HepG2 (cell line): ENCODE results near the gene GPR119. TPM values are rescaled to one million over a fixed set of nuclear protein-coding genes. Genes with fewer than 3 reads are reported as not detected.

Experiments used
- CTCF ChIP-seq: sonication (generic); formaldehyde crosslinking; IDR thresholded peaks from 2 replicates; pipeline ENCODE4 v1.5.0; 2020; ENCODE audit warnings: mild to moderate bottlenecking, missing genetic modification reagents, moderate library complexity
- GLMP ChIP-seq: sonication (generic); formaldehyde crosslinking; IDR thresholded peaks from 2 replicates; pipeline ENCODE4 v1.9.0; 2021; ENCODE audit warnings: missing genetic modification reagents, mild to moderate bottlenecking, borderline replicate concordance
- GZF1 ChIP-seq: sonication (generic); formaldehyde crosslinking; IDR thresholded peaks from 2 replicates; pipeline ENCODE4 v1.5.1; 2020; ENCODE audit warnings: mild to moderate bottlenecking, missing genetic modification reagents
- HOXA3 ChIP-seq: sonication (generic); formaldehyde crosslinking; IDR thresholded peaks from 2 replicates; pipeline ENCODE4 v1.5.0; 2020; ENCODE audit warnings: missing genetic modification reagents
- IRX3 ChIP-seq: sonication (generic); formaldehyde crosslinking; IDR thresholded peaks from 2 replicates; pipeline ENCODE4 v1.8.1; 2023; ENCODE audit warnings: mild to moderate bottlenecking, low read depth, missing genetic modification reagents, borderline replicate concordance
- LCORL ChIP-seq, 2 experiments: fragments of 450-650 bp in 1 of 2; sonication (generic) in 1 of 2; formaldehyde crosslinking in 1 of 2; IDR thresholded peaks; 2 replicates each; pipeline versions ENCODE4 v1.5.0 to v1.6.1; 2017 to 2020; ENCODE audit warnings: antibody characterized with exemption in 1 of 2, missing genetic modification reagents in 1 of 2
- MXI1 ChIP-seq: IDR thresholded peaks from 3 replicates; pipeline ENCODE4 v1.6.1; 2012; ENCODE audit warnings: low read depth, low read length, inconsistent platforms, borderline replicate concordance
- NFE2 ChIP-seq: sonication (generic); formaldehyde crosslinking; IDR thresholded peaks from 2 replicates; pipeline ENCODE4 v1.4.0; 2020; ENCODE audit warnings: missing genetic modification reagents
- SIN3B ChIP-seq: fragments of 150-350 bp; IDR thresholded peaks from 2 replicates; pipeline ENCODE4 v1.6.1; 2014; ENCODE audit warnings: low read length
- SNAI1 ChIP-seq: sonication (generic); formaldehyde crosslinking; IDR thresholded peaks from 2 replicates; pipeline ENCODE4 v1.5.0; 2020; ENCODE audit warnings: mild to moderate bottlenecking, missing genetic modification reagents, borderline replicate concordance
- TIGD3 ChIP-seq: sonication (generic); formaldehyde crosslinking; IDR thresholded peaks from 2 replicates; pipeline ENCODE4 v1.5.1; 2020; ENCODE audit warnings: mild to moderate bottlenecking, missing genetic modification reagents, borderline replicate concordance
- ZBTB39 ChIP-seq: sonication (generic); formaldehyde crosslinking; IDR thresholded peaks from 2 replicates; pipeline ENCODE4 v1.5.0; 2020; ENCODE audit warnings: missing genetic modification reagents
- ZFP1 ChIP-seq: IDR thresholded peaks from 2 replicates; pipeline ENCODE4 v1.6.1; 2016
- ZFP37 ChIP-seq: sonication (generic); formaldehyde crosslinking; IDR thresholded peaks from 2 replicates; pipeline ENCODE4 v1.4.0; 2020; ENCODE audit warnings: missing genetic modification reagents, borderline replicate concordance
- ZGPAT ChIP-seq: IDR thresholded peaks from 2 replicates; pipeline ENCODE4 v1.6.1; 2016; ENCODE audit warnings: mild to moderate bottlenecking
- ZNF124 ChIP-seq: sonication (generic); formaldehyde crosslinking; IDR thresholded peaks from 2 replicates; pipeline ENCODE4 v1.4.0; 2020; ENCODE audit warnings: missing genetic modification reagents
- ZNF878 ChIP-seq: sonication (generic); formaldehyde crosslinking; IDR thresholded peaks from 2 replicates; pipeline ENCODE4 v1.8.1; 2023; ENCODE audit warnings: mild to moderate bottlenecking, missing genetic modification reagents, moderate library complexity
- polyA plus RNA-seq, 8 experiments: library from polyadenylated mRNA; depleted of rRNA in 3 of 8; stranded (reverse) in 7 of 8; unstranded in 1 of 8; fragments of >200 nt; fragmentation: Illumina TruSeq in 4 of 8; extraction: Trizol in 4 of 8; gene quantifications; 2 replicates each; pipeline versions ENCODE4 v1.2.1 to v1.2.3, GENCODE V29; 2011 to 2016; ENCODE audit warnings: low read depth in 4 of 8, missing spikeins in 1 of 8, mixed read lengths in 1 of 8; ENCODE audit not compliant: insufficient read depth in 1 of 8
- total RNA-seq, 5 experiments: library from RNA; depleted of rRNA; stranded (reverse); fragments of >200 nt; fragmentation: Illumina TruSeq; extraction: Trizol; gene quantifications; 2 replicates each; pipeline ENCODE4 v1.2.3, GENCODE V29; 2016; ENCODE audit warnings: low read depth in 1 of 5
- TF ChIP-seq, protein P1 (sequence below): sonication (generic); formaldehyde crosslinking; IDR thresholded peaks from 2 replicates; pipeline ENCODE4 v1.8.0; 2022; ENCODE audit warnings: mild to moderate bottlenecking, missing genetic modification reagents

The GPR119 gene
- total and polyA plus RNA-seq, 2 of the 13 experiments (the other 11 are each of a cell fraction or from before 2014, with no cell fraction given): 2.6 to 5.5 TPM

DNA sequence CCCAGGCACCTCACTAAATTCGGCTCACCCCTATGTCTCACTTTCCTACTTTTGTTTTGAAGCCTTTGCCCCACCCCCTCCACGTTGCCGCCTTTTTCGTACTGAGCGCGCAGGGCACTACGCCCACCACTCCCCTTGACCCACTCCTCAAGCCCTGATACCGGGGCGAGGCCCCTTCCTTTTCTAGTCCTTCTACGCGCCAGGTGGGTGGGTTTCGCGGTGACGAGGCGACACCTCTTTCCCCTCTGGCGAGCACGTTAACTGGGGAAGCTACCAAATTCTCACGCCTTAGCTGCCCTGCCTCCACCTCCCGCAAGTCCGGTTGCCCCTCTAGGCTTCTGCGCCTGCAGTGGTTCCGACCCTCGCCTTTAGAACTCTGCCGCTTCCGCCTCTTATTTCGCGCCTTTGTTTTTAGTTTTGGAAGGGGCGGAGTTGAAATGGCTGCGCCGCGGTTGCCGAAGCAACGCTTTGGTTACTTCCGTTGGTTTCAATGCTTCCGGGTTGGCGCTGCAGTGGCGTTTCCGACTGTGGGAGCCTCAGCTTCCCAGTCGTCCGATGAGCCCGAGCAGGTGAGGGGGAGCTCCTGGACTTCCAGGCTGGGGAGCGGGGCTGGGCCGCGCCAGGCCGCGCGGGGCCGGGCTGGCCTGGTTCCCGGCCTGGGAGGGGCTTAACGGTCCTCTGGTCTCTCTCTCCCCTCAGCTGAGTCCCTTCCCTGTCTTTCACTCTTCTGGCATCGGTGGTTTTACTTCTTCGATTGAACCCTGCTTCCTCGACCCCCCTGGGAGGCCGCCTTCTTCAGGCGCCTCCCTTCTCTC lies 45.9 kb downstream of the GPR119 start, which contains the start of gene SLC25A14 (continued):
- TF ChIP-seq HOXA3 (CRISPR knock-in tag): 0 out of 2 replicates have a peak, but pooled peaks have one; percentile 22
- TF ChIP-seq ZFP37 (CRISPR knock-in tag): no peak
- TF ChIP-seq GZF1 (CRISPR knock-in tag): no peak
- TF ChIP-seq ZNF124 (CRISPR knock-in tag): no peak
- TF ChIP-seq TIGD3: no peak
- TF ChIP-seq, protein P1, sequence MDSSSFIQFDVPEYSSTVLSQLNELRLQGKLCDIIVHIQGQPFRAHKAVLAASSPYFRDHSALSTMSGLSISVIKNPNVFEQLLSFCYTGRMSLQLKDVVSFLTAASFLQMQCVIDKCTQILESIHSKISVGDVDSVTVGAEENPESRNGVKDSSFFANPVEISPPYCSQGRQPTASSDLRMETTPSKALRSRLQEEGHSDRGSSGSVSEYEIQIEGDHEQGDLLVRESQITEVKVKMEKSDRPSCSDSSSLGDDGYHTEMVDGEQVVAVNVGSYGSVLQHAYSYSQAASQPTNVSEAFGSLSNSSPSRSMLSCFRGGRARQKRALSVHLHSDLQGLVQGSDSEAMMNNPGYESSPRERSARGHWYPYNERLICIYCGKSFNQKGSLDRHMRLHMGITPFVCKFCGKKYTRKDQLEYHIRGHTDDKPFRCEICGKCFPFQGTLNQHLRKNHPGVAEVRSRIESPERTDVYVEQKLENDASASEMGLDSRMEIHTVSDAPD: no peak
- peak; percentile 72 for TF ChIP-seq SIN3B
- peak; percentile 88; the same call in 2 of the 3 replicates for TF ChIP-seq MXI1
- peak; percentile 8; the same call in 1 of the 2 replicates for TF ChIP-seq CTCF (CRISPR knock-in tag)
- TF ChIP-seq ZFP1 (CRISPR knock-in tag): no peak
- no peak for TF ChIP-seq SNAI1 (CRISPR knock-in tag)
- TF ChIP-seq GLMP (CRISPR knock-in tag): no peak
- TF ChIP-seq ZBTB39 (CRISPR knock-in tag): no peak
- TF ChIP-seq IRX3 (CRISPR knock-in tag): no peak
- TF ChIP-seq ZNF878 (CRISPR knock-in tag): no peak
- no peak for TF ChIP-seq LCORL (IDR thresholded peaks at IDR 0.05)
- no peak for TF ChIP-seq LCORL (CRISPR knock-in tag; IDR thresholded peaks at IDR 0.05)
- TF ChIP-seq ZGPAT: no peak
- no peak for TF ChIP-seq NFE2 (CRISPR knock-in tag)
